ENCODE data around the gene TRIML2.

DNA sequence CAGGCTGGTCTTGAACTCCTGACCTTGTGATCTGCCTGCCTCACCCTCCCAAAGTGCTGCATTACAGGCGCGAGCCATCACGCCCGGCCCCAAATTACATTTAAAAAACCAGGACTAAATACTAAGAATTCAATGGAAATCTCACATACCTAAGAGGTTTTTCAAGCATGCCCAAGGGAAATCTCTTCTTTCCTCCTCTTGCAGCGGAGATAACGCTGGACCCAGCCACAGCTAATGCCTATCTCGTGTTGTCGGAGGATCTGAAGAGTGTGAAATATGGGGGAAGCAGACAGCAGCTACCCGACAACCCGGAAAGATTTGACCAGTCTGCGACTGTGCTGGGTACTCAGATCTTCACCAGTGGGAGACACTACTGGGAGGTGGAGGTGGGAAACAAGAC lies 37.2 kb upstream of the TRIML2 start:
- TF ChIP-seq CTCF (IDR thresholded peaks at IDR 0.05; ENCODE audit: low read length) = no peak
- no peak for TF ChIP-seq EZH2 (IDR thresholded peaks at IDR 0.05; ENCODE audit: borderline replicate concordance, low read length)

All from OCI-LY1 (cell line).